Spinal cord (tissue), 10 donors: ENCODE data around the gene CYB5R3. TPM values are rescaled to one million over a fixed set of nuclear protein-coding genes. Genes with fewer than 3 reads are reported as not detected.

Experiments
- DNase-seq, 6 donors: peaks; one replicate each; pipeline versions ENCODE4 v3.0.0 to v3.0.0-alpha.2; 2013 to 2015; ENCODE audit warnings: low spot score in 6 of 6, low read depth in 4 of 6
- H3K27ac ChIP-seq: one replicate; pipeline ENCODE4 v1.5.1; 2013; ENCODE audit warnings: low read depth, low read length, control low read depth
- H3K27me3 ChIP-seq: one replicate; pipeline ENCODE4 v1.6.1; 2013; ENCODE audit warnings: low read length; ENCODE audit not compliant: control insufficient read depth, insufficient read depth
- H3K36me3 ChIP-seq: one replicate; pipeline ENCODE4 v1.6.1; 2013; ENCODE audit warnings: low read length; ENCODE audit not compliant: control insufficient read depth, insufficient read depth
- H3K4me1 ChIP-seq: one replicate; pipeline ENCODE4 v1.6.1; 2013; ENCODE audit warnings: low read length; ENCODE audit not compliant: control insufficient read depth, insufficient read depth
- H3K4me3 ChIP-seq: one replicate; pipeline ENCODE4 v1.5.1; 2013; ENCODE audit warnings: low read depth, low read length, control low read depth
- H3K9me3 ChIP-seq: one replicate; pipeline ENCODE4 v1.6.1; 2013; ENCODE audit warnings: low read length; ENCODE audit not compliant: control insufficient read depth, insufficient read depth
- WGBS: methylation state at CpG from one replicate; pipeline ENCODE4 v1.1.5; 2013; ENCODE audit warnings: missing lambda C conversion rate; ENCODE audit not compliant: insufficient coverage; 5-methylcytosine and 5-hydroxymethylcytosine counted together
- polyA plus RNA-seq, 2 donors: library from polyadenylated mRNA; unstranded; fragments of 120-200 nt; gene quantifications; one replicate each; pipeline ENCODE4 v1.2.1, GENCODE V29; 2013; ENCODE audit not compliant: insufficient read length in 2 of 2
- total RNA-seq, 2 donors: library from RNA; depleted of rRNA in 1 of 2; stranded (reverse); fragments of 120-200 nt in 1 of 2; fragments of >200 nt in 1 of 2; gene quantifications; one replicate each; pipeline versions ENCODE4 v1.2.3 to v1.2.4, GENCODE V29; 2013 to 2014
- donor health status: healthy.

The CYB5R3 gene
- total and polyA plus RNA-seq, 4 donors = 30.1 to 184 (median 128) TPM

GRCh38 chr22:42596336-42596735 lies 52.9 kb downstream of the CYB5R3 start:
- 49% methylated on average over 3 of the region's 5 CpGs for WGBS
- Histone ChIP-seq H3K27ac (no peak overlapping the region), H3K4me3 (no peak overlapping the region), H3K4me1 (no peaks in the 10 kb centered on the region), H3K27me3 (no peaks in the 10 kb centered on the region), H3K36me3 (peaks cover 86% of the 10 kb centered on the region), H3K9me3 (no peaks in the 10 kb centered on the region)
- DNase-seq = no peak

GRCh38 chr22:42595434-42595833 lies 53.8 kb downstream of the CYB5R3 start:
- Histone ChIP-seq H3K9me3 (no peaks in the 10 kb centered on the region), H3K27ac (no peak overlapping the region), H3K36me3 (peaks cover 82% of the 10 kb centered on the region), H3K4me3 (no peak overlapping the region), H3K4me1 (no peaks in the 10 kb centered on the region), H3K27me3 (no peaks in the 10 kb centered on the region)
- 83% methylated on average over 3 of the region's 3 CpGs for WGBS
- no peak for DNase-seq

GRCh38 chr22:42591987-42592386 lies 57.2 kb downstream of the CYB5R3 start:
- peaks cover 81% of the 10 kb centered on the region for H3K36me3 ChIP-seq
- no peak for DNase-seq
- H3K9me3 ChIP-seq = no peaks in the 10 kb centered on the region

GRCh38 chr22:42587588-42588175 lies 61.5 kb downstream of the CYB5R3 start:
- Histone ChIP-seq H3K27ac (no peak overlapping the region), H3K4me3 (no peak overlapping the region), H3K4me1 (peaks cover 2% of the 10 kb centered on the region), H3K27me3 (no peaks in the 10 kb centered on the region), H3K36me3 (peaks cover 83% of the 10 kb centered on the region), H3K9me3 (no peaks in the 10 kb centered on the region)
- 100% methylated on average over 2 of the region's 5 CpGs for WGBS
- no peak for DNase-seq

More at GRCh38 chr22:42591987-42592386, 57.2 kb downstream of the CYB5R3 start:
- Histone ChIP-seq H3K4me3 (no peak overlapping the region), H3K27ac (no peak overlapping the region), H3K4me1 (peaks cover 2% of the 10 kb centered on the region), H3K27me3 (no peaks in the 10 kb centered on the region)
- WGBS = 97% methylated on average over 7 of the region's 12 CpGs

- Histone ChIP-seq H3K27me3 (no peaks in the 10 kb centered on the region), H3K9me3 (no peaks in the 10 kb centered on the region), H3K4me3 (no peak overlapping the region), H3K4me1 (peaks cover 10% of the 10 kb centered on the region), H3K36me3 (peaks cover 76% of the 10 kb centered on the region), H3K27ac (no peak overlapping the region)
- DNase-seq = no peak
- WGBS = 89% methylated on average over 1 of the region's 4 CpGs
These were observed 62.8 kb downstream of the CYB5R3 start for GRCh38 chr22:42586381-42586780.

DNA sequence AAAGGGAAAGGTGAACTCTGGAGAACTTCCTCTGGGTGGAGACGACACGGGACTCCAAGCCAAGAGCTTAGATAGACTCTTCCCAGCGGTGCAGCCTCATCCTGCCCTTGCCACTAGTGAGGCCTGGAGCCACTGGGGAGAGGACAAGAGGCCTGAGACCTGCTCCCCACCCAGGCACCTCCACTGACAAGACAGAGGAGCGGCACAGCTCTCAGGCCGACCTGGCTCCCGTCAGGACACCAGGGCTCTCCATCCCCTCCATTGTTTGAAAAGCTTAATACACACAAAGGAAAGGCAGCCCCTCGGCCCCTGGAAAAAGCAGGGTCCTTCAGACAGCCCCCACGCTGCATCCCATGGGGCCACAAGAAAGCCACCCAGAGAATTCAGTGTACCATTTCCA lies 64.1 kb downstream of the CYB5R3 start:
- Histone ChIP-seq H3K36me3 (peaks cover 70% of the 10 kb centered on the region), H3K27me3 (no peaks in the 10 kb centered on the region), H3K4me3 (no peak overlapping the region), H3K4me1 (peaks cover 18% of the 10 kb centered on the region), H3K9me3 (no peaks in the 10 kb centered on the region), H3K27ac (no peak overlapping the region)
- DNase-seq = no peak
- WGBS = 90% methylated on average over 7 of the region's 8 CpGs

DNA sequence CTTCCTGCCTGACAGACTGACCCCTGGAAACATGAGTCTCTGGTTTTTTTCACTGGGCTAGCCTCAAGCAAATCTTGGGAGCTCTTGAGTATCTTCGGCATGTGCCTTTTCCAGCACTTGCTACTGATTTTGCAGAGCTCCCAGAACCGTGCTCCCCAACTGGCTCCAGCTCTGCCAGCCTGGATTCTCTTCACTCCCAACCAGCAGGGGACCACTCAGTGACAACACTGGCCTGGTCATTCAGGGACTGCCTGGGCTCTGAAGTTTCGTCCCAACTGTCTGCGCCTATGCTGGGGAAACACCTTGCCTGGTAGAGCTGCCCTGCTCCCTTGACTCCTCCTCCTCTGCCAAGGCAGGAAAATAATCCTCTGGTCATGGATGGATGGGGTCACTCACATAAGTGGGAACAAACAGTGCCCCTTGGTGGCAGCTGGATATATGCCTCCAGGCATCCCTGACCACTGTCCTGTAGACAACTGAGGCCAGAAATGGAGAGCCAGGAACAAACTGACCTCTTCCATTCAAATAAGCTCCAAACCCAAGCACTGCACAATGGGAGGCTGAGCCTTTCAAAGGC lies 64.7 kb downstream of the CYB5R3 start:
- Histone ChIP-seq H3K27me3 (no peaks in the 10 kb centered on the region), H3K9me3 (no peaks in the 10 kb centered on the region), H3K4me1 (peaks cover 18% of the 10 kb centered on the region), H3K36me3 (peaks cover 72% of the 10 kb centered on the region), H3K27ac (no peak overlapping the region), H3K4me3 (no peak overlapping the region)
- no peak for DNase-seq
- WGBS = 91% methylated on average over 4 of the region's 4 CpGs

GRCh38 chr22:42582987-42583386 lies 66.2 kb downstream of the CYB5R3 start:
- DNase-seq = no peak
- Histone ChIP-seq H3K4me3 (no peak overlapping the region), H3K9me3 (no peaks in the 10 kb centered on the region), H3K36me3 (peaks cover 69% of the 10 kb centered on the region), H3K27me3 (no peaks in the 10 kb centered on the region), H3K27ac (no peak overlapping the region), H3K4me1 (peaks cover 18% of the 10 kb centered on the region)
- 90% methylated on average over 1 of the region's 1 CpG for WGBS

DNA sequence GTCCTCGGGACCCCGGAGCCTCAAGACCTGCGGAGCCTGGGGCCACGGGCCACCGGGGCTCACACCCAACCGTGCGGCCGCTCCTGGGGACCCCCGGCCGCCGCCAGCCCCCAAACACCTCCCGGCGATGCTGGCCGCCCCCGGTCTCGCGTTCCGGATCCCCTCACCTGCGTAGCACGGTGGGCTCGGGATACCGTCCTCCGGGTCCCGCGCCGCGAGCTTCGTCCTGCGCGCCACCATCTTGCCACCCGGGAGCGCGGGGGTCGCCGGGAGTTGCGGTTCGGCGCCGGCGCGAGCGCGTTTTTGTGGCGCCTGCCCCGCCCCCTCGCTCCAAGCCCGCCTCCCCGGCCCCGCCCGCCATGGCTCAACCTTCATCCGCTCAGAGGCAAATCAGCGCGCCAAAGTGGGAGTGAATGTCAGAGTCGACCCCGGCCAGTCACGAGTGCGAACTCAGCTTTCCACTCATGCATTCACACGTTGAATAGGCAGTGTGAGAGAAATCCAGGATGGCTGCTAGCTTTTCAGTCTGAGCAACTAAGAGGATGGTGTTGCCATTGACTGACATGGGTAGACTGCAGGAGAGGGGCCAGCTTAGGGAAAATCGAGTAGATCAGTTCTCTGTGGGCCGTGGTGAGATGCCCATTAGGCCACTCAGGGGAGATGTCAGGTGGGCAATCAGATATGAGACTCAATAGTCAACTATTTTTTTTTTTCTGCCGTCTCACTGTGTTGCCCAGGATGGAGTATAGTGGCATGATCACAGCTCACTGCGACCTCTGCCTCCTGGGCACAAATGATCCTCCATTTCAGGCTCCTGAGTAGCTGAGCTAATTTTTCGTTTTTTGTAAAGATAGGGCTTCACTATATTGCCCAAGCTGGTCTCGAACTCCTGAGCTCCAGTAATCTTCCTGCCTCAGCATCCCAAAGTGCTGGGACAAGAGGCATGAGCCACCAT lies 67.2 kb downstream of the CYB5R3 start:
- no peak overlapping the region for H3K27ac ChIP-seq
- H3K27me3 ChIP-seq = no peaks in the 10 kb centered on the region
- peak; percentile 50 to 93 (median 74) for DNase-seq
- 6% methylated on average over 56 of the region's 64 CpGs for WGBS
- H3K36me3 ChIP-seq = peaks cover 69% of the 10 kb centered on the region
- peak overlapping the region; percentile 46 for H3K4me3 ChIP-seq
- no peaks in the 10 kb centered on the region for H3K9me3 ChIP-seq
- peaks cover 15% of the 10 kb centered on the region for H3K4me1 ChIP-seq
